ENCODE measurements around the gene LAMA3.

LAMA3 gene

GRCh38 chr18:23941791-23942190, 252.5 kb downstream of the LAMA3 start:
- no peak for DNase-seq (ENCODE audit: low read depth)

- DNase-seq (ENCODE audit: low read depth): peak; percentile 33
Observed at GRCh38 chr18:23943104-23943503, 253.9 kb downstream of the LAMA3 start.

GRCh38 chr18:23943903-23944624, 254.8 kb downstream of the LAMA3 start:
- DNase-seq (ENCODE audit: low read depth): no peak

GRCh38 chr18:23945416-23946079, 256.3 kb downstream of the LAMA3 start:
- DNase-seq (ENCODE audit: low read depth): no peak

GRCh38 chr18:23949863-23950262, 260.6 kb downstream of the LAMA3 start:
- no peak for DNase-seq (ENCODE audit: low read depth)

- DNase-seq (ENCODE audit: low read depth): no peak
Observed at GRCh38 chr18:23950644-23951043, 261.4 kb downstream of the LAMA3 start.

GRCh38 chr18:23951206-23951605, 262.0 kb downstream of the LAMA3 start:
- DNase-seq (ENCODE audit: low read depth): no peak

- DNase-seq (ENCODE audit: low read depth): no peak
Observed at GRCh38 chr18:23953984-23954383, 264.7 kb downstream of the LAMA3 start.

- DNase-seq (ENCODE audit: low read depth): no peak
Observed at GRCh38 chr18:23956483-23956882, 267.2 kb downstream of the LAMA3 start.

- DNase-seq (ENCODE audit: low read depth): no peak
Observed at GRCh38 chr18:23958036-23958435, 268.8 kb downstream of the LAMA3 start.

- DNase-seq (ENCODE audit: low read depth): no peak
Observed at GRCh38 chr18:23963443-23964165, 274.4 kb downstream of the LAMA3 start.

- peak; percentile 38 for DNase-seq (ENCODE audit: low read depth)
Observed at GRCh38 chr18:23964282-23965238, 275.3 kb downstream of the LAMA3 start.

- DNase-seq (ENCODE audit: low read depth): no peak
Observed at GRCh38 chr18:23966909-23967308, 277.7 kb downstream of the LAMA3 start.

- DNase-seq (ENCODE audit: low read depth): no peak
Observed at GRCh38 chr18:23967321-23968089, 278.3 kb downstream of the LAMA3 start.

- DNase-seq (ENCODE audit: low read depth): no peak
Observed at GRCh38 chr18:23968638-23969604, 279.7 kb downstream of the LAMA3 start.

GRCh38 chr18:23969664-23970063, 280.4 kb downstream of the LAMA3 start:
- no peak for DNase-seq (ENCODE audit: low read depth)

- peak; percentile 31 for DNase-seq (ENCODE audit: low read depth)
Observed at GRCh38 chr18:23970161-23971096, 281.2 kb downstream of the LAMA3 start.

GRCh38 chr18:23971097-23971440, 281.8 kb downstream of the LAMA3 start:
- DNase-seq (ENCODE audit: low read depth): no peak

- no peak for DNase-seq (ENCODE audit: low read depth)
Observed at GRCh38 chr18:23971666-23972230, 282.5 kb downstream of the LAMA3 start.
